HEK293 (cell line): ENCODE results near the gene ZNF428.

ENCODE experiments used
- CTCF ChIA-PET: fragments of 350-600 bp; formaldehyde crosslinking; extraction: SDS; loops from one replicate; lab custom pipeline; 2021; ENCODE audit warnings: antibody characterized with exemption; lab: Yijun Ruan, JAX
- POLR2A ChIA-PET: fragments of 300-600 bp; formaldehyde crosslinking; extraction: SDS; loops from one replicate; lab custom pipeline; 2020; ENCODE audit warnings: antibody characterized with exemption, inconsistent platforms; lab: Yijun Ruan, JAX
- H3K27ac ChIP-seq: fragments of 200-500 bp; sonication (Bioruptor generic); 2 replicates; pipeline ENCODE4 v1.5.1; 2014; ENCODE audit warnings: low read depth, low read length, control low read depth, inconsistent platforms; ENCODE audit errors: extremely low read depth
- H3K36me3 ChIP-seq, 2 experiments: fragments of 200-500 bp in 1 of 2; sonication (Bioruptor generic) in 1 of 2; 1 replicate in 1 of 2; 2 replicates in 1 of 2; pipeline ENCODE4 v1.5.1; 2014 to 2017; ENCODE audit warnings: inconsistent platforms in 2 of 2, low read length in 2 of 2; ENCODE audit not compliant: control insufficient read depth in 2 of 2, insufficient read depth in 1 of 2
- H3K4me1 ChIP-seq: fragments of 200-500 bp; sonication (Bioruptor generic); 2 replicates; pipeline ENCODE4 v1.5.1; 2014; ENCODE audit warnings: mild to moderate bottlenecking, low read length, inconsistent platforms; ENCODE audit not compliant: control insufficient read depth, insufficient read depth
- H3K4me3 ChIP-seq: 2 replicates; pipeline ENCODE4 v1.5.1; 2011; ENCODE audit warnings: low read depth, mild to moderate bottlenecking, control low read depth, low read length, moderate library complexity
- H3K9me3 ChIP-seq: fragments of 200-500 bp; sonication (Bioruptor generic); 2 replicates; pipeline ENCODE4 v1.5.1; 2014; ENCODE audit warnings: low read depth, low read length, inconsistent platforms; ENCODE audit not compliant: control insufficient read depth, insufficient read depth
- BCL11A ChIP-seq: fragments of 450-650 bp; formaldehyde crosslinking; IDR thresholded peaks from 2 replicates; pipeline ENCODE4 v1.5.1; 2016; ENCODE audit warnings: low read depth, missing biosample characterization, missing genetic modification characterization
- MEIS1 ChIP-seq: sonication (generic); formaldehyde crosslinking; IDR thresholded peaks from 2 replicates; pipeline ENCODE4 v1.8.1; 2022; ENCODE audit warnings: missing genetic modification reagents, mild to moderate bottlenecking, borderline replicate concordance
- PRDM10 ChIP-seq: fragments of 450-650 bp; formaldehyde crosslinking; IDR thresholded peaks from 2 replicates; pipeline ENCODE4 v1.5.1; 2016; ENCODE audit warnings: missing biosample characterization, missing genetic modification characterization
- SP3 ChIP-seq: fragments of 450-650 bp; formaldehyde crosslinking; IDR thresholded peaks from 2 replicates; pipeline ENCODE4 v1.5.1; 2016; ENCODE audit warnings: missing biosample characterization, missing genetic modification characterization
- TRIM28 ChIP-seq: IDR thresholded peaks from 2 replicates; pipeline ENCODE4 v1.6.1; 2011; ENCODE audit warnings: low read length, control low read depth, borderline replicate concordance
- ZBTB1 ChIP-seq: fragments of 450-650 bp; formaldehyde crosslinking; IDR thresholded peaks from 2 replicates; pipeline ENCODE4 v1.5.1; 2016; ENCODE audit warnings: missing biosample characterization, missing genetic modification characterization
- ZNF114 ChIP-seq: fragments of 450-650 bp; formaldehyde crosslinking; IDR thresholded peaks from 2 replicates; pipeline ENCODE4 v1.5.0; 2017; ENCODE audit warnings: missing biosample characterization, missing genetic modification characterization
- ZNF140 ChIP-seq: fragments of 450-650 bp; formaldehyde crosslinking; IDR thresholded peaks from 2 replicates; pipeline ENCODE4 v1.5.1; 2016; ENCODE audit warnings: missing biosample characterization, missing genetic modification characterization
- ZNF169 ChIP-seq: fragments of 450-650 bp; formaldehyde crosslinking; IDR thresholded peaks from 2 replicates; pipeline ENCODE4 v1.5.1; 2016; ENCODE audit warnings: missing biosample characterization, missing genetic modification characterization
- ZNF302 ChIP-seq: fragments of 450-650 bp; formaldehyde crosslinking; IDR thresholded peaks from 2 replicates; pipeline ENCODE4 v1.5.1; 2016; ENCODE audit warnings: missing biosample characterization, missing genetic modification characterization, low read depth
- ZNF398 ChIP-seq: fragments of 450-650 bp; formaldehyde crosslinking; IDR thresholded peaks from 2 replicates; pipeline ENCODE4 v1.5.1; 2017; ENCODE audit warnings: missing biosample characterization, missing genetic modification characterization
- ZNF48 ChIP-seq: fragments of 450-650 bp; formaldehyde crosslinking; IDR thresholded peaks from 2 replicates; pipeline ENCODE4 v1.5.1; 2016; ENCODE audit warnings: missing biosample characterization, missing genetic modification characterization
- ZNF510 ChIP-seq: fragments of 450-650 bp; formaldehyde crosslinking; IDR thresholded peaks from 2 replicates; pipeline ENCODE4 v1.5.1; 2018; ENCODE audit warnings: mild to moderate bottlenecking, missing genetic modification characterization, missing biosample characterization; ENCODE audit not compliant: insufficient replicate concordance
- ZNF600 ChIP-seq: fragments of 450-650 bp; formaldehyde crosslinking; IDR thresholded peaks from 2 replicates; pipeline ENCODE4 v1.5.1; 2016; ENCODE audit warnings: missing biosample characterization, missing genetic modification characterization
- ZSCAN18 ChIP-seq: fragments of 450-650 bp; formaldehyde crosslinking; IDR thresholded peaks from 2 replicates; pipeline ENCODE4 v1.5.1; 2016; ENCODE audit warnings: missing biosample characterization, missing genetic modification characterization
- TF ChIP-seq, protein P1 (sequence below): fragments of 450-650 bp; formaldehyde crosslinking; IDR thresholded peaks from 2 replicates; pipeline ENCODE4 v1.5.1; 2016; ENCODE audit warnings: missing biosample characterization, missing genetic modification characterization, borderline replicate concordance
- TF ChIP-seq, protein P2 (sequence below): fragments of 450-650 bp; formaldehyde crosslinking; IDR thresholded peaks from 2 replicates; pipeline ENCODE4 v1.5.1; 2016; ENCODE audit warnings: missing biosample characterization, missing genetic modification characterization
- TF ChIP-seq, protein P3 (sequence below): IDR thresholded peaks from 2 replicates; pipeline ENCODE4 v1.6.1; 2011; ENCODE audit warnings: mild to moderate bottlenecking, low read depth, low read length, borderline replicate concordance

Gene ZNF428

GRCh38 chr19:43640424-43640757 lies 21.0 kb upstream of the ZNF428 start (continued):
- TF ChIP-seq, protein P1, sequence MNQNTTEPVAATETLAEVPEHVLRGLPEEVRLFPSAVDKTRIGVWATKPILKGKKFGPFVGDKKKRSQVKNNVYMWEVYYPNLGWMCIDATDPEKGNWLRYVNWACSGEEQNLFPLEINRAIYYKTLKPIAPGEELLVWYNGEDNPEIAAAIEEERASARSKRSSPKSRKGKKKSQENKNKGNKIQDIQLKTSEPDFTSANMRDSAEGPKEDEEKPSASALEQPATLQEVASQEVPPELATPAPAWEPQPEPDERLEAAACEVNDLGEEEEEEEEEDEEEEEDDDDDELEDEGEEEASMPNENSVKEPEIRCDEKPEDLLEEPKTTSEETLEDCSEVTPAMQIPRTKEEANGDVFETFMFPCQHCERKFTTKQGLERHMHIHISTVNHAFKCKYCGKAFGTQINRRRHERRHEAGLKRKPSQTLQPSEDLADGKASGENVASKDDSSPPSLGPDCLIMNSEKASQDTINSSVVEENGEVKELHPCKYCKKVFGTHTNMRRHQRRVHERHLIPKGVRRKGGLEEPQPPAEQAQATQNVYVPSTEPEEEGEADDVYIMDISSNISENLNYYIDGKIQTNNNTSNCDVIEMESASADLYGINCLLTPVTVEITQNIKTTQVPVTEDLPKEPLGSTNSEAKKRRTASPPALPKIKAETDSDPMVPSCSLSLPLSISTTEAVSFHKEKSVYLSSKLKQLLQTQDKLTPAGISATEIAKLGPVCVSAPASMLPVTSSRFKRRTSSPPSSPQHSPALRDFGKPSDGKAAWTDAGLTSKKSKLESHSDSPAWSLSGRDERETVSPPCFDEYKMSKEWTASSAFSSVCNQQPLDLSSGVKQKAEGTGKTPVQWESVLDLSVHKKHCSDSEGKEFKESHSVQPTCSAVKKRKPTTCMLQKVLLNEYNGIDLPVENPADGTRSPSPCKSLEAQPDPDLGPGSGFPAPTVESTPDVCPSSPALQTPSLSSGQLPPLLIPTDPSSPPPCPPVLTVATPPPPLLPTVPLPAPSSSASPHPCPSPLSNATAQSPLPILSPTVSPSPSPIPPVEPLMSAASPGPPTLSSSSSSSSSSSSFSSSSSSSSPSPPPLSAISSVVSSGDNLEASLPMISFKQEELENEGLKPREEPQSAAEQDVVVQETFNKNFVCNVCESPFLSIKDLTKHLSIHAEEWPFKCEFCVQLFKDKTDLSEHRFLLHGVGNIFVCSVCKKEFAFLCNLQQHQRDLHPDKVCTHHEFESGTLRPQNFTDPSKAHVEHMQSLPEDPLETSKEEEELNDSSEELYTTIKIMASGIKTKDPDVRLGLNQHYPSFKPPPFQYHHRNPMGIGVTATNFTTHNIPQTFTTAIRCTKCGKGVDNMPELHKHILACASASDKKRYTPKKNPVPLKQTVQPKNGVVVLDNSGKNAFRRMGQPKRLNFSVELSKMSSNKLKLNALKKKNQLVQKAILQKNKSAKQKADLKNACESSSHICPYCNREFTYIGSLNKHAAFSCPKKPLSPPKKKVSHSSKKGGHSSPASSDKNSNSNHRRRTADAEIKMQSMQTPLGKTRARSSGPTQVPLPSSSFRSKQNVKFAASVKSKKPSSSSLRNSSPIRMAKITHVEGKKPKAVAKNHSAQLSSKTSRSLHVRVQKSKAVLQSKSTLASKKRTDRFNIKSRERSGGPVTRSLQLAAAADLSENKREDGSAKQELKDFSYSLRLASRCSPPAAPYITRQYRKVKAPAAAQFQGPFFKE (tag by site-specific recombination): 0 out of 2 replicates have a peak, but pooled peaks have one; percentile 9
- peak; percentile 46 for TF ChIP-seq PRDM10 (tag by site-specific recombination)
- no peak for TF ChIP-seq ZNF600 (tag by site-specific recombination)
- no peak for TF ChIP-seq ZBTB1 (tag by site-specific recombination)
- TF ChIP-seq SP3 (tag by site-specific recombination): no peak
- no peak for TF ChIP-seq ZNF140 (tag by site-specific recombination)
- TF ChIP-seq ZNF48: no peak
- TF ChIP-seq, protein P2, sequence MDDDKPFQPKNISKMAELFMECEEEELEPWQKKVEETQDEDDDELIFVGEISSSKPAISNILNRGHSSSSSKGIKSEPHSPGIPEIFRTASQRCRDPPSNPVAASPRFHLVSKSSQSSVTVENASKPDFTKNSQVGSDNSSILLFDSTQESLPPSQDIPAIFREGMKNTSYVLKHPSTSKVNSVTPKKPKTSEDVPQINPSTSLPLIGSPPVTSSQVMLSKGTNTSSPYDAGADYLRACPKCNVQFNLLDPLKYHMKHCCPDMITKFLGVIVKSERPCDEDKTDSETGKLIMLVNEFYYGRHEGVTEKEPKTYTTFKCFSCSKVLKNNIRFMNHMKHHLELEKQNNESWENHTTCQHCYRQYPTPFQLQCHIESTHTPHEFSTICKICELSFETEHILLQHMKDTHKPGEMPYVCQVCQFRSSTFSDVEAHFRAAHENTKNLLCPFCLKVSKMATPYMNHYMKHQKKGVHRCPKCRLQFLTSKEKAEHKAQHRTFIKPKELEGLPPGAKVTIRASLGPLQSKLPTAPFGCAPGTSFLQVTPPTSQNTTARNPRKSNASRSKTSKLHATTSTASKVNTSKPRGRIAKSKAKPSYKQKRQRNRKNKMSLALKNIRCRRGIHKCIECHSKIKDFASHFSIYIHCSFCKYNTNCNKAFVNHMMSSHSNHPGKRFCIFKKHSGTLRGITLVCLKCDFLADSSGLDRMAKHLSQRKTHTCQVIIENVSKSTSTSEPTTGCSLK: peak; percentile 3; the same call in 1 of the 2 replicates
- TF ChIP-seq ZSCAN18: no peak
- TF ChIP-seq BCL11A: 0 out of 2 replicates have a peak, but pooled peaks have one; percentile 10

- H3K36me3 ChIP-seq: peaks cover 0 to 5% of the 10 kb centered on the region in 2 experiments; a peak in 1 of 3 replicates
- CTCF ChIA-PET: interaction anchor here (4.5 kb wide), 1 partner anchor 12 kb away, joined by 27 read pairs; no protein-coding TSS in a partner anchor
- TF ChIP-seq ZNF510 (tag by site-specific recombination) (no peak), ZNF398 (tag by site-specific recombination) (peak; percentile 100), MEIS1 (CRISPR knock-in tag) (no peak), ZNF114 (tag by site-specific recombination) (no peak), ZNF302 (tag by site-specific recombination) (0 out of 2 replicates have a peak, but pooled peaks have one; percentile 7), TRIM28 (no peak), ZNF169 (peak; percentile 85)
- TF ChIP-seq, protein P3, sequence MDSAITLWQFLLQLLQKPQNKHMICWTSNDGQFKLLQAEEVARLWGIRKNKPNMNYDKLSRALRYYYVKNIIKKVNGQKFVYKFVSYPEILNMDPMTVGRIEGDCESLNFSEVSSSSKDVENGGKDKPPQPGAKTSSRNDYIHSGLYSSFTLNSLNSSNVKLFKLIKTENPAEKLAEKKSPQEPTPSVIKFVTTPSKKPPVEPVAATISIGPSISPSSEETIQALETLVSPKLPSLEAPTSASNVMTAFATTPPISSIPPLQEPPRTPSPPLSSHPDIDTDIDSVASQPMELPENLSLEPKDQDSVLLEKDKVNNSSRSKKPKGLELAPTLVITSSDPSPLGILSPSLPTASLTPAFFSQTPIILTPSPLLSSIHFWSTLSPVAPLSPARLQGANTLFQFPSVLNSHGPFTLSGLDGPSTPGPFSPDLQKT: no peak
These were observed 20.3 kb upstream of the ZNF428 start, which contains the start of gene CADM4 for GRCh38 chr19:43639519-43640423. Gene CADM4, minus strand, starts transcription at chr19:43639850. Its CDS starts 60 bp downstream, at chr19:43639790.

More at GRCh38 chr19:43639519-43640423, 20.3 kb upstream of the ZNF428 start, which contains the start of gene CADM4:
- Histone ChIP-seq H3K27ac (peak within 1 kb of the TSS; percentile 49; the same call in 1 of the 2 replicates), H3K9me3 (no peaks in the 10 kb centered on the region), H3K4me1 (peaks cover 21% of the 10 kb centered on the region), H3K4me3 (peak within 1 kb of the TSS; percentile 48)
- POLR2A ChIA-PET: interaction anchor here (1.4 kb wide), 1 partner anchor 11 kb away, joined by 6 read pairs; no protein-coding TSS in a partner anchor
